Measurements from ENCODE around the gene STOML2. TPM values are rescaled to one million over a fixed set of nuclear protein-coding genes. Genes with fewer than 3 reads are reported as not detected.
A peak's percentile ranks its signal among the peaks of the same experiment; 100 is the strongest.

The STOML2 gene
- total RNA-seq, 1 experiment from 2014 or later = 214 TPM

- TF ChIP-seq ATF6 (CRISPR knock-in tag; IDR thresholded peaks at IDR 0.05) = no peak; the same call in 1 of the 2 replicates
- 0 out of 2 replicates have a peak, but pooled peaks have one; percentile 24 for TF ChIP-seq ATF2 (CRISPR knock-in tag; IDR thresholded peaks at IDR 0.05; ENCODE audit: borderline replicate concordance, low read depth)
- TF ChIP-seq SOX15 (CRISPR knock-in tag; IDR thresholded peaks at IDR 0.05) = no peak
- TF ChIP-seq, protein P1, sequence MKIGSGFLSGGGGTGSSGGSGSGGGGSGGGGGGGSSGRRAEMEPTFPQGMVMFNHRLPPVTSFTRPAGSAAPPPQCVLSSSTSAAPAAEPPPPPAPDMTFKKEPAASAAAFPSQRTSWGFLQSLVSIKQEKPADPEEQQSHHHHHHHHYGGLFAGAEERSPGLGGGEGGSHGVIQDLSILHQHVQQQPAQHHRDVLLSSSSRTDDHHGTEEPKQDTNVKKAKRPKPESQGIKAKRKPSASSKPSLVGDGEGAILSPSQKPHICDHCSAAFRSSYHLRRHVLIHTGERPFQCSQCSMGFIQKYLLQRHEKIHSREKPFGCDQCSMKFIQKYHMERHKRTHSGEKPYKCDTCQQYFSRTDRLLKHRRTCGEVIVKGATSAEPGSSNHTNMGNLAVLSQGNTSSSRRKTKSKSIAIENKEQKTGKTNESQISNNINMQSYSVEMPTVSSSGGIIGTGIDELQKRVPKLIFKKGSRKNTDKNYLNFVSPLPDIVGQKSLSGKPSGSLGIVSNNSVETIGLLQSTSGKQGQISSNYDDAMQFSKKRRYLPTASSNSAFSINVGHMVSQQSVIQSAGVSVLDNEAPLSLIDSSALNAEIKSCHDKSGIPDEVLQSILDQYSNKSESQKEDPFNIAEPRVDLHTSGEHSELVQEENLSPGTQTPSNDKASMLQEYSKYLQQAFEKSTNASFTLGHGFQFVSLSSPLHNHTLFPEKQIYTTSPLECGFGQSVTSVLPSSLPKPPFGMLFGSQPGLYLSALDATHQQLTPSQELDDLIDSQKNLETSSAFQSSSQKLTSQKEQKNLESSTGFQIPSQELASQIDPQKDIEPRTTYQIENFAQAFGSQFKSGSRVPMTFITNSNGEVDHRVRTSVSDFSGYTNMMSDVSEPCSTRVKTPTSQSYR (CRISPR knock-in tag; IDR thresholded peaks at IDR 0.05) = no peak
- no peak for TF ChIP-seq ZNF317 (CRISPR knock-in tag; IDR thresholded peaks at IDR 0.05; ENCODE audit: borderline replicate concordance, low read depth)
- peak; percentile 50; the same call in 1 of the 2 replicates for TF ChIP-seq ZNF423 (CRISPR knock-in tag; IDR thresholded peaks at IDR 0.05)
- TF ChIP-seq ZNF263 (CRISPR knock-in tag; IDR thresholded peaks at IDR 0.05; ENCODE audit: low read depth) = no peak
- TF ChIP-seq, protein P2, sequence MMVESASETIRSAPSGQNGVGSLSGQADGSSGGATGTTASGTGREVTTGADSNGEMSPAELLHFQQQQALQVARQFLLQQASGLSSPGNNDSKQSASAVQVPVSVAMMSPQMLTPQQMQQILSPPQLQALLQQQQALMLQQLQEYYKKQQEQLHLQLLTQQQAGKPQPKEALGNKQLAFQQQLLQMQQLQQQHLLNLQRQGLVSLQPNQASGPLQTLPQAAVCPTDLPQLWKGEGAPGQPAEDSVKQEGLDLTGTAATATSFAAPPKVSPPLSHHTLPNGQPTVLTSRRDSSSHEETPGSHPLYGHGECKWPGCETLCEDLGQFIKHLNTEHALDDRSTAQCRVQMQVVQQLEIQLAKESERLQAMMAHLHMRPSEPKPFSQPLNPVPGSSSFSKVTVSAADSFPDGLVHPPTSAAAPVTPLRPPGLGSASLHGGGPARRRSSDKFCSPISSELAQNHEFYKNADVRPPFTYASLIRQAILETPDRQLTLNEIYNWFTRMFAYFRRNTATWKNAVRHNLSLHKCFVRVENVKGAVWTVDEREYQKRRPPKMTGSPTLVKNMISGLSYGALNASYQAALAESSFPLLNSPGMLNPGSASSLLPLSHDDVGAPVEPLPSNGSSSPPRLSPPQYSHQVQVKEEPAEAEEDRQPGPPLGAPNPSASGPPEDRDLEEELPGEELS (CRISPR knock-in tag; IDR thresholded peaks at IDR 0.05) = 0 out of 2 replicates have a peak, but pooled peaks have one; percentile 5
- TF ChIP-seq ESRRA (CRISPR knock-in tag; IDR thresholded peaks at IDR 0.05; ENCODE audit: borderline replicate concordance) = no peak; the same call in 1 of the 2 replicates
- TF ChIP-seq PREB (CRISPR knock-in tag; IDR thresholded peaks at IDR 0.05; ENCODE audit: borderline replicate concordance) = no peak
- no peak for TF ChIP-seq CREB1 (CRISPR knock-in tag; IDR thresholded peaks at IDR 0.05)
- TF ChIP-seq IRF2 (CRISPR knock-in tag; IDR thresholded peaks at IDR 0.05; ENCODE audit: borderline replicate concordance, low read depth) = no peak
- TF ChIP-seq ATF1 (CRISPR knock-in tag; IDR thresholded peaks at IDR 0.05) = peak; percentile 83; the same call in 1 of the 2 replicates
- TF ChIP-seq PRRX2 (CRISPR knock-in tag; IDR thresholded peaks at IDR 0.05) = no peak
- TF ChIP-seq, protein P3, sequence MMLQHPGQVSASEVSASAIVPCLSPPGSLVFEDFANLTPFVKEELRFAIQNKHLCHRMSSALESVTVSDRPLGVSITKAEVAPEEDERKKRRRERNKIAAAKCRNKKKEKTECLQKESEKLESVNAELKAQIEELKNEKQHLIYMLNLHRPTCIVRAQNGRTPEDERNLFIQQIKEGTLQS (CRISPR knock-in tag; conservative IDR thresholded peaks at IDR 0.05) = no peak
- TF ChIP-seq, protein P4, sequence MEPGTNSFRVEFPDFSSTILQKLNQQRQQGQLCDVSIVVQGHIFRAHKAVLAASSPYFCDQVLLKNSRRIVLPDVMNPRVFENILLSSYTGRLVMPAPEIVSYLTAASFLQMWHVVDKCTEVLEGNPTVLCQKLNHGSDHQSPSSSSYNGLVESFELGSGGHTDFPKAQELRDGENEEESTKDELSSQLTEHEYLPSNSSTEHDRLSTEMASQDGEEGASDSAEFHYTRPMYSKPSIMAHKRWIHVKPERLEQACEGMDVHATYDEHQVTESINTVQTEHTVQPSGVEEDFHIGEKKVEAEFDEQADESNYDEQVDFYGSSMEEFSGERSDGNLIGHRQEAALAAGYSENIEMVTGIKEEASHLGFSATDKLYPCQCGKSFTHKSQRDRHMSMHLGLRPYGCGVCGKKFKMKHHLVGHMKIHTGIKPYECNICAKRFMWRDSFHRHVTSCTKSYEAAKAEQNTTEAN (CRISPR knock-in tag; IDR thresholded peaks at IDR 0.05) = no peak
- TF ChIP-seq, protein P5, sequence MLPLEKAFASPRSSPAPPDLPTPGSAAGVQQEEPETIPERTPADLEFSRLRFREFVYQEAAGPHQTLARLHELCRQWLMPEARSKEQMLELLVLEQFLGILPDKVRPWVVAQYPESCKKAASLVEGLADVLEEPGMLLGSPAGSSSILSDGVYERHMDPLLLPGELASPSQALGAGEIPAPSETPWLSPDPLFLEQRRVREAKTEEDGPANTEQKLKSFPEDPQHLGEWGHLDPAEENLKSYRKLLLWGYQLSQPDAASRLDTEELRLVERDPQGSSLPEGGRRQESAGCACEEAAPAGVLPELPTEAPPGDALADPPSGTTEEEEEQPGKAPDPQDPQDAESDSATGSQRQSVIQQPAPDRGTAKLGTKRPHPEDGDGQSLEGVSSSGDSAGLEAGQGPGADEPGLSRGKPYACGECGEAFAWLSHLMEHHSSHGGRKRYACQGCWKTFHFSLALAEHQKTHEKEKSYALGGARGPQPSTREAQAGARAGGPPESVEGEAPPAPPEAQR (CRISPR knock-in tag; IDR thresholded peaks at IDR 0.05) = no peak
- no peak for TF ChIP-seq ZNF671 (CRISPR knock-in tag; IDR thresholded peaks at IDR 0.05)
- TF ChIP-seq, protein P6, sequence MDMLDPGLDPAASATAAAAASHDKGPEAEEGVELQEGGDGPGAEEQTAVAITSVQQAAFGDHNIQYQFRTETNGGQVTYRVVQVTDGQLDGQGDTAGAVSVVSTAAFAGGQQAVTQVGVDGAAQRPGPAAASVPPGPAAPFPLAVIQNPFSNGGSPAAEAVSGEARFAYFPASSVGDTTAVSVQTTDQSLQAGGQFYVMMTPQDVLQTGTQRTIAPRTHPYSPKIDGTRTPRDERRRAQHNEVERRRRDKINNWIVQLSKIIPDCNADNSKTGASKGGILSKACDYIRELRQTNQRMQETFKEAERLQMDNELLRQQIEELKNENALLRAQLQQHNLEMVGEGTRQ (CRISPR knock-in tag; IDR thresholded peaks at IDR 0.05) = no peak; the same call in 1 of the 2 replicates
- peak; percentile 23; the same call in 1 of the 2 replicates for TF ChIP-seq GABPB1 (CRISPR knock-in tag; IDR thresholded peaks at IDR 0.05)
- TF ChIP-seq FOXK1 (CRISPR knock-in tag; IDR thresholded peaks at IDR 0.05) = no peak
- 0 out of 2 replicates have a peak, but pooled peaks have one; percentile 35 for TF ChIP-seq EMX1 (CRISPR knock-in tag; IDR thresholded peaks at IDR 0.05)
- no peak for TF ChIP-seq SMAD3 (CRISPR knock-in tag; IDR thresholded peaks at IDR 0.05; ENCODE audit: borderline replicate concordance)
- no peak for TF ChIP-seq NR3C1 (CRISPR knock-in tag; conservative IDR thresholded peaks at IDR 0.05; ENCODE audit: low read depth)
These were observed 31.0 kb downstream of the STOML2 start (continued) for GRCh38 chr9:35071814-35072460.

Measured in WTC11 (cell line).